ENCODE measurements around the gene KRT2.
A peak's percentile ranks its signal among the peaks of the same experiment; 100 is the strongest.

Gene KRT2

GRCh38 chr12:52651726-52652261 lies at the start of gene KRT2:
KRT2 (minus strand) TSS chr12:52652211; CDS start chr12:52652142, 69 bp downstream.
- no peak for DNase-seq (ENCODE audit: low read depth)

DNA sequence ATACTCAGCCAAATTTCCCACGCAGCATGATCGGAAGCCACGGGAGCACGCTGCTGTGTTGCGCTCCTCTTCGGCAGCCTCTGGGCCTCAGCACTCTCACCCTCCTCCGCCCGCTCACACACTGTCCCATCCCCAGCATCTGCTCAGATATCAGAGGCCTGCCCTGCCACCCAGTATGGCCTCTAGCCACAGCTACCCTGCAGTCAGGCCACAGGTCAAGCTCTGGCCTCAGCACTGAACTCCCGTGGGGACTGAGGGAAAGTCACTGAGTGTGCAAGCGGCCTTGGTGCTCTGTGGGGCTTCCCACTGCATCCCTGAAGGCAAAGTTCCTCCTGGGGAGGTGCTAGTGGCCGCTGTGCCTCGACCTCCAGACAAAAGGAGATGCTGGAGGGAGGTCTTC lies 49.3 kb upstream of the KRT2 start:
- DNase-seq (ENCODE audit: low read depth) = no peak

GRCh38 chr12:52699960-52700359 lies 47.9 kb upstream of the KRT2 start:
- no peak for DNase-seq (ENCODE audit: low read depth)

GRCh38 chr12:52699373-52699772 lies 47.4 kb upstream of the KRT2 start:
- no peak for DNase-seq (ENCODE audit: low read depth)

DNA sequence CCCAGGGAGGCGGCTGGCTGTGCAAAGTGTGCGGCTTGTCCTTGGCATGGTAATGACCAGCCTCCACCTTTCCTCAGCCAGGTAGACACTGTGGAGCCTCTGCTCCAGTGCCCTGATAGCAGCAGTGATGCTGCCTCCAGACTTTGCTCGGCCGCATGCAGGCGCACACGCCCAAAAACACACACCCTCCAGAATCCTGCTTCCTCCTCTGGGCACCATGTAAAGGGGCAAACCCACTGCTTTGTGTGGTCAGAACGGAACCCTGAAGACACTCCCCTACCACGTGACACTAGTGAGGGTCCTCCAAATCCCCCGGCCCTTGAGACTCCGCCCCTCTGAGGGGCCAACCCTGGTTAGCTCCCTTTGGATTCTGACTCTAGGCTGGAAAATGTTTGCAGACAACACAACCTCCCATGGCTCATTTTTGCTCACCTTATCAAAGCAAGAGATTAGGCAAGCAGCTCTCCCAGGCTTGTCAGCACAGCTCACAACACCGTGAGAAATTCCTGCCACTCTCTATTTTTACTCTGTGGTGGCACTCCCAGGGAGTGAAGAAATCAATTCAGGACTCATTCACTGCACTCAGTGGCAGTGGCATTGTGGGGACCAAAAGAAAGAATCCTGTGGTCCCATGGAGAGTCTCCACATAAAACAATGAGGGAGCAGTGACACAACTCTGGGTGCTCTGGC lies 46.8 kb upstream of the KRT2 start:
- DNase-seq (ENCODE audit: low read depth) = no peak

DNA sequence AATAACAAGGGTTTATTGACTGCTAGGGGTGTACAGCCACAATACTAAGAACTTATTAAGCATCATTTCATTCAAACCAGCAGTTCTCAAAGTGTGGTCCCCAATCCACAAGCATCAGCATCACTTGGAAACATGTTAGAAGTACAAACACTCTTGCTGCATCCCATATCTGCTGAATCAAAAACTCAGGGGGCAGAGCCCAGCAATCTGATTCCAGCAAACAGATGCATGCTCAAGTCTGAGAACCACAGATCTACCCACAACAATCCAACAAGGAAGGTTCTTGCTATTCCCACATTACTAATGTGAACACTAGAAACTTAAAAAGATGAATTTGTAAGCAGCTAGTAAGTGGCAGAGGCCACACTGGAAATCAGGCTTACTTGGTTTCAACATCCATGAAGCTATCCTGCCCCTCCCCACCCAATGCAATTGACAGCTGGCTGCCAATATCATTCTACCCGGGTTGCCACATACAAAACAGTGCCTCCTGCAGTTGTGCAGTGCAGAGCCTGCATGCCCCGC lies 45.1 kb upstream of the KRT2 start:
- DNase-seq (ENCODE audit: low read depth) = no peak

DNA sequence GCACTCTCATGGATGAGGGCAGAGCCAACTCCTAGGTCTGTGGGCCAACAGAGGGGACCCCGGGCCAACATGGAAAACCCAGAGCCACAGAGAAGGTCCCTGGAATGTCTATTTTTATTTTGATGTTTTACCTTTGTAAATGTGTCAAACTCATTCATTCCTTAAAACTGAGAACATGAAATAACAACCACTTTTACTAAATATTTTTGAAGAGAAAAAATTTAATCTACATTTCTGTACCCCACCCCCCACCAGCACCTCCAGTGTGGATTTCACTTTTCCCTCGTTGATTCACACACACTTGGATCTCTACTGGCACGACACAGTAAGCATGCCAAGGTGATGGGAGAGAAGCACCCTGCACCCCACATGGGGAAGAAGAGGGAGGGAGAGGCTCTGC lies 44.6 kb upstream of the KRT2 start:
- no peak for DNase-seq (ENCODE audit: low read depth)

- DNase-seq (ENCODE audit: low read depth) = no peak
These were observed 43.0 kb upstream of the KRT2 start for GRCh38 chr12:52695039-52695438.

- DNase-seq (ENCODE audit: low read depth) = no peak
These were observed 42.1 kb upstream of the KRT2 start for GRCh38 chr12:52694151-52694550.

GRCh38 chr12:52693261-52693660 lies 41.2 kb upstream of the KRT2 start:
- no peak for DNase-seq (ENCODE audit: low read depth)

DNA sequence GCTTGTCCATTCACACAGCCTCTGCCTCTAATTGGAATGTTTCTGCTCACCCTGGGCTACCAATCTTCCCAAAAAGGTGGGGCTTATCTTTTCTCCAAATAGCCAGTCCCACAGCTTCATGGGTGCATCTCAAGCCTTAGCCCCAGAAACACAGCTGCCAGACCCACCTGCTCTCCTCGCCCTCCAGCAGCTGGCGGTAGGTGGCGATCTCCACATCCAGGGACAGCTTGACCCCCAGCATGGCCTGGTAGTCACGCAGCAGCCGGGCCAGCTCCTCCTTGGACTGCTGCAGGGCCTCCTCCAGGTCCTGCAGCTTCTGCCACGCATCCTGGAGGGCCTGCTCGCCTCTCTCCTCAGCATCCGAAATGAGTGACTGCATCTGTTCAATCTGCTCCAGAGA lies 40.2 kb upstream of the KRT2 start:
- DNase-seq (ENCODE audit: low read depth) = no peak

DNA sequence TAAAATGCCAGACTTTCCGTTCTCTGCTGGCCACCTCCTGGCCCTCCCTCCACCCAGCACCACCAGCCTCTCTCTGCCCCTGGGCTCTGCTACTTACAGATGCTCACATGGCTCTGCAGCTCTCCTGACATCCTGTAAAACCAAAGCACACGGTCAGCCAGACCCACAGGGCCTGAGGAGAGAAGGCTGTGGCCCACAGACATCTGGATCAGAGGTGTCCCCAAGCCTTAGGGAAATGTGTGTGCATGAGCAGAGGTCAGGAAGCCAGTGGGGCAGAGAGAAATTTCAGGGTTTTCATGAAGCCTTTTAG lies 39.8 kb upstream of the KRT2 start:
- no peak for DNase-seq (ENCODE audit: low read depth)

DNA sequence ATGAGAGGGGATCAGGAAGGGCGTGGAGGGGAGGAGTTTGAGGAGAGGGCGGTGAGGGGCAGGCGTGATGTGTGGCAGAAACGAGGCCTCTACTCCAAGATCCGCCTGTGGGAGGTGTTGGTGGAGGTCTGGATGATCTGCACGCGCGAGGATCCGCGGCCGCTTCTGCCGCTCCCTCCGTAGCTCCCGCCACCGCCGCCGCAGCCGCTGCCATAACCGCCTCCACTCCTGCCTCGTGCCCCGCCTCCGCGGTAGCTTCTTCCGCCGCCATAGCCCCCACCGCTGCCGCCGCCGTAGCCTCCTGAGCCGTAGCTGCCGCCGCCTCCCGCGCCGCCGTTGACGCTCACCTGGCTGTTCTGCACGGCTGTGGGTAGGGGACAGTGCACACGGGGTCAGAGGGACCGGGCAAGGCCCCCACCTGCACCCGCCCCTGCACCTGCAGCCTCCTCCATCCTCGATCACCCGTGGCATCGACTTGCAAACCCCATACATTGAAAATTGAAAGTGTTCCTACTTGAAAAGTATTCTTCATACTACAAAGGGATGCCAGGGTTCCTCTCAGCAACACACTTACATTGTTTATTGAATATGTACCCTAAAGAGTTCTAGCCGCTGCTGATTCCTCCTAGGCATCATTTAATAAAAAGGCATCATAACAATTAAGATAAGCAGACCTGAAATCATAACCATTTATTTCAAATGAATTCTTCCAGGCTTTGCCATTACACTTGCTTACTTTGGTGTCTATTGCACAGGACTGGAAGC lies 39.2 kb upstream of the KRT2 start:
- peak; percentile 8 for DNase-seq (ENCODE audit: low read depth)

DNA sequence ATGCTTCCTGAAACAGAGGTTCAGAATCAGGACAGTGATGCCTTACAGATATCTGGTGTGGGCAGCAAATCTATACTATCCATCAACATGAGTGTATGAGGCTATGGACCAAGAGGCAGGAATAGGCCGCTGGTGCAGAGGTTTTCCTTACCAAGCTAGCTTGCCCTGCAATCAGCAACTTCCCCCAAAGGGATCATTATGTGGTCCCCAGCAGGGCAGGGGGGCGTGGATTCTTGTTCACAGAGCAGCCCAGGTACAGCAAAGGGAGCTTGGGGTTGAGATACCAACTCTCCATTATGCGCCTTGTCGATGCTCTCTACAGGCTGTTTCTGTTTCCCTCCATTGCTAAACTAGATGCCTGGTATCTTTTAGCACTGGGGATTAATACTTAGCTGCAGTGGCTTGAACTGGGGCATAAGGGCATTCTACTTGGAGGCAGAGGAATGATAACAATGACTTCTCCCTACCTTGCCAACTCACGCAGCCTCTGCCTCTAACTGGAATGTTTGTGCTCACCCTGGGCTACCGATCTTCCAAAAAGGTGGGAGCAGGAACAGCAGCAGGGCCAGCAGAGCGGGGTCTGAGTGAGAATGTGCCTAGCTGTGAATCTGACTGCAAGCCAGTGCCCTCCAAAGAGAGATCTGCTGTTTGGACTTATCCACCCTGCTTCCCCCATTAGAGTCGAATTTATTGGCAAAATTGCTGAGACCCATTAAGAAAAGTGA lies 38.5 kb upstream of the KRT2 start:
- no peak for DNase-seq (ENCODE audit: low read depth)

- DNase-seq (ENCODE audit: low read depth) = no peak
These were observed 37.9 kb upstream of the KRT2 start for GRCh38 chr12:52689936-52690335.

DNA sequence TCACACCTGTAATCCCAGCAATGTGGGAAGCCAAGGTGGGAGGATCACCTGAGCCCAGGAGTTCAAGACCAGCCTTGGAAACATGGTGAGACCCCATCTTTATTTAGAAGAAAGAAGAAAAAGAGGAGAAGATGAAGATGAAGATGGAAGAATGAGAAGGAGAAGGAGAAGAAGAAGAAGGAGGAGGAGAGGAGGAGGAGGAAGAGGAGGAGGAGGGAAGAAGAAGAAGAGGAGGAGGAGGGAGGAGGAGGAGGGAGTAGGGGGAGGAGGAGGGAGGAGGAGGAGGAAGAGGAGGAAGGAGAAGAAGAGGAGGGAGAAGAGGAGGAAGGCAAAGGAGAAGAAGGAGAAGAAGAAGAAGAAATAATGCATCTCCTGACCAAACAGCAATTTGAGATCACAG lies 37.2 kb upstream of the KRT2 start:
- DNase-seq (ENCODE audit: low read depth) = no peak

DNA sequence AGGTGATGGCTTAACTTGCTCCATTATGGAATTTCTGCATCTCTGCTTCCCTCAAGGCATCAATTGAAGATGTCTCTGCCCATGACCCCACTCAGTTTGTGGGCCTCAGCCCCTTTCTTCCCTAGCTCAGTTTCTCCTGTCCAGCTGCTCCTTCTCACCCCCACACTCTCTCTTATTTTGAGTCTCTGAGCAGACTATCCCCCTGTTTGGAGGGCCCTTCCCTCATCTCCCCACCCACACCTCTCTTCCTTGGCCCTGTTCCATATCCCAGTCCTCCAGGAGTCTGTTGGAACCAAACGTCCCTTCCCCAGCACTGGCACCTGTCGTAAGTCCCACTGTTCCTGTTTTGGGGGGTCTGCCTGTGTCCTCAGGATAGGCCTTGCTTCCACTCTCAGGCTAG lies 36.5 kb upstream of the KRT2 start:
- DNase-seq (ENCODE audit: low read depth) = no peak

DNA sequence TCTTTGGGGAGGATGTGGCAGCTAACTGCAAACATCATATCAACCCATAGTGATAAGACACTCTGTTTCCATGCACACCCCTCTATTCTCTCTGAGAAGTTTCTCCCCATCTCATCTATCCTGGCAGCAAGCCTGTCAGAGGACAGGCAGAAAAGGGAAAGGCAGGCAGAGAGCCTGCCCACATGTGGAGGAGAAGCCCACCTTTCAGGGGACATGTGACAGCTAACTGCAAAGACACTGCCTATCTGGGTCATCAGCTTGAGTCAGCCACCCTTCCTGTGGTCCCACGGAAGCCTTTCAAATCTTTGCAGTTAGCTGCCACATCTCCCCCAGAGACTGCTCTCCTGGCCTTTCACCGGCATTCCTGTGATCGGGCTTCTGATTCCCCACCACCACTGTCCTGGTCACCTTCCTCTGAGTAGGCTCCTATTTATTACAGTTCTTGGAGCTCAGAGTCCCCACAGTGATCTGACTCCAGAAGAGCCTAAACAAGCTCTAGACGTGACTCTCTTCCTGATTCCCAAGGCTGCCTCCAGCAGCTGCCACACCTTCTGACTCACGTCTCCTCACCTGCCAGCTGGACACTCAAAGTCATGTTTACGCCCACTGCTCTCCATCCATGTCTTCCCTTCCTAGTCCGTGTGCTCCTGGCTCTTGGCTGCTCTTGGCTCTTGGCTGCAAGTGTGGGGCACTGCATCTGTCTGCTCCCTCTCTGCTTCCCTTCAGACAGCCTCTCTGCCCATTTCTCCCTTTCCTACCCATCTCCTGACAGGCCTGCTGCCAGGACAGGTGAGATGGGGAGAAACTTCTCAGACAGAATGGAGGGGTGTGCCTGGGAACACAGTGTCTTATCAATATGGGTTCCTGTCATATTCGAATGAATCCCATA lies 35.7 kb upstream of the KRT2 start:
- DNase-seq (ENCODE audit: low read depth) = peak; percentile 5

DNA sequence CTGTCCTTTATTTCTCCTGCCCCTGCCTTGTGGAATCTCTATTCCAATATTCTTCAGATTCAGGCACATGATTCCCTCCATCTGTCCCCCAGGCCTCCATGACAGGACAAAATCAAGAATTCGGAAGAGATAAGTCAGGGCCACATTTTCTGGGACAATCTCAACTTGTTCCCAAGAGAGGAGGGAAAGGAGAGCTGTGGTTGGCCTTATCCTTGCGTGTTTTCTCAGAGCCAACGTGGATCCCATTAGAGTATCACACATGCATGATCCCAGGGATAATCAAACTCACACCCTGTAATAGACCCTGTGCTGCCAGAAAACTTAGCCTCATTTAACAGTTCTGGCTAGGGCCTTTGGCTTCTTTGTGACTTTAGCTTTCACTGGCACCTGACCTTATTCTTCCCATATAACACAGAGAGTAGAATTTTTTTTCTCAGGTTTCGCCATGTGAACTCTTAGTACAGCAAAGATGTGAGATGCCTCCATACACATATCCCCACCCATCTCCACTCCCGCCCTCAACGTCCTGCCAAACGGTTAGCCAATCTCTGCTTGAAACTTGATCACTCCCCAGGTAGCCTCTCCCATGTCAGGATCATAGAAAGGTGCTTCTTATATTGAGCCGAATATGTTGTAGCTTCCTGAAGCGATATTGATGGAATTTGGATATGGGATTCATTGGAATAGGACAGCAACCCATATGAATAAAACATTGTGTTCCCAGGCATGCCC lies 34.9 kb upstream of the KRT2 start:
- DNase-seq (ENCODE audit: low read depth) = no peak

DNA sequence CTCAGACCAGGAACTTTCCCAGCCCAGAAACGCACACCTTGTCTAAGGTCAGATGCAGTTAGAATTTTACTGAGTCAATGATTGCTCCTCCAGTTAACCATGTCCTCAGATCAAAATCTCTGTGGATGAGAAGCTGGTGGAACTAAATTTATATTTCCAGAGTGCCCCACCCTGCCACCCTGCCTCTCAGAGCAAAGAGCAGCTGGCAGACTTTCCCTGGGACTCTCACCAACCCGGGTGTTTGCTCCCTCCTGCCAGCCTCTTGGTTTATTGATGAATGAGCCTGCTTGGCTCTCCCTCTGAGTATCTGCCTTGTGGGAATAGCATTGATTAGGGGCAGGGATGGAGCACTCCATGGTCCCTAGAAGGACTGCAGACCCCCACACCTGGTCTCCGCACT lies 34.1 kb upstream of the KRT2 start:
- no peak for DNase-seq (ENCODE audit: low read depth)

DNA sequence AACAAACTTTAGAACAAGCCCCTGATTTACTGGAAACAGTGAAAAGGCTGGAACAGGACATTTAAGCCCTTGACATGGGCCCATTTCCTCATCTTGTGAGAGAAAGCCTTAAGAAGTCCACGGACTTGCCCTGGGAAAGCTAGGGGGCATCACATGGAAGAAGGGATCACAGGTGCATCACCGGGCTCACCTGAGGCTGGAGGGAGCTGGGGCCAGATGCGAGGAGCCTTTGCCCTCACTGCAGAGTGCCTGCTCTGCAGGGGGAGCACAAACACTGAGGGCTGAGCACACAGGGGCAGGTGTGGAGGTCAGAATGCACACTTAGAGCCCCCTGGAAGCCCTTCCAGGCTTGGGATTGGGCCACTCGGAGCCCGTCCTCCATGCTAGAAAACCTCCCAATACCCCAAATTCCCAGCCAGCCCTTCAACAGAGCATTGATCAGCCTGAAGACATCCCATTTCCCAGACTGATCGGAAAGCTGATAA lies 33.4 kb upstream of the KRT2 start:
- no peak for DNase-seq (ENCODE audit: low read depth)
